Measurements from ENCODE around the gene KMO. TPM values are rescaled to one million over a fixed set of nuclear protein-coding genes. Genes with fewer than 3 reads are reported as not detected.

KMO gene
- total and polyA plus RNA-seq, 4 donors, result 10.2 to 37.3 (median 19.6) TPM

DNA sequence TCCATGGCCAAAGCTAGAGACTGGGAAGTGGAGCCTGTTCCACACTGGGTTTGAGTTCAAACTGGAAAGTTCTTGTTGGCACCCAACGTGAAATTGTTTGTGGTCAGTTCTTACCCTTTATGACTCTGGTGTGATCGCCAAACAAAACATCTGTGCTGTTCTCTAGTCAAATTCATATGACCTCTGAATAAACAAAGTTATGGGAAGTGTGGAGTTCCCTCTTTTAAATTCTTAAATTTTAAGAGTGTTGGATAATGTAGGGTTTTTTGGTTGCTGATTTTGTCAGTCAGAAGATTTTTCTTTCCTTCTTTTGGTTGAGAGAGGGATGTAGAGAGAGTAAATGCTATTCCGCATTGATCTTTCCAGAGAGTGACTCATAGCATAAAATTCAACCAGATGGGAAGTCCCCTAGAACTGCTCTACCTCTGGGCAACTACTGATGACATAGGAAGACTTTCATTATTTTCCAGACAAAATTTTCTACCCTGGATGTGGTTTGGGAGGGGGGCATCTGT lies 71.6 kb downstream of the KMO start:
- 72% methylated on average over 3 of the region's 3 CpGs for WGBS
- Histone ChIP-seq H3K9ac (ENCODE audit: low read depth in 1 of 2, low read length in 2 of 2) (no peak overlapping the region), H3K4me1 (ENCODE audit: control insufficient read depth in 4 of 4, insufficient read depth in 4 of 4, low read length in 3 of 4) (no peaks in the 10 kb centered on the region), H3K27me3 (ENCODE audit: control insufficient read depth in 4 of 4, insufficient read depth in 4 of 4, low read length in 3 of 4) (no peaks in the 10 kb centered on the region), H3K27ac (ENCODE audit: low read depth in 1 of 2, low read length in 2 of 2) (no peak overlapping the region), H3K4me3 (ENCODE audit: low read depth in 1 of 3, low read length in 3 of 3) (no peak overlapping the region), H3K9me3 (ENCODE audit: control insufficient read depth in 4 of 4, low read length in 3 of 4) (no peaks in the 10 kb centered on the region), H3K36me3 (ENCODE audit: control insufficient read depth in 4 of 4, insufficient read depth in 3 of 4, low read depth in 1 of 4, low read length in 3 of 4) (peaks cover 0 to 8% (median 0%) of the 10 kb centered on the region in 4 donors)
- no peak for DNase-seq (ENCODE audit: low spot score)
- TF ChIP-seq FOXA2 (IDR thresholded peaks at IDR 0.05) (no peak), RAD21 (IDR thresholded peaks at IDR 0.05) (no peak), HNF4A (conservative IDR thresholded peaks at IDR 0.05) (no peak), YY1 (IDR thresholded peaks at IDR 0.05) (no peak), GABPA (IDR thresholded peaks at IDR 0.05 in 1 of 2, conservative IDR thresholded peaks at IDR 0.05 in 1 of 2) (no peak), TAF1 (conservative IDR thresholded peaks at IDR 0.05) (no peak), NR2F2 (IDR thresholded peaks at IDR 0.05) (no peak), SP1 (IDR thresholded peaks at IDR 0.05) (no peak), JUND (IDR thresholded peaks at IDR 0.05) (no peak)
- TF ChIP-seq, protein P1, sequence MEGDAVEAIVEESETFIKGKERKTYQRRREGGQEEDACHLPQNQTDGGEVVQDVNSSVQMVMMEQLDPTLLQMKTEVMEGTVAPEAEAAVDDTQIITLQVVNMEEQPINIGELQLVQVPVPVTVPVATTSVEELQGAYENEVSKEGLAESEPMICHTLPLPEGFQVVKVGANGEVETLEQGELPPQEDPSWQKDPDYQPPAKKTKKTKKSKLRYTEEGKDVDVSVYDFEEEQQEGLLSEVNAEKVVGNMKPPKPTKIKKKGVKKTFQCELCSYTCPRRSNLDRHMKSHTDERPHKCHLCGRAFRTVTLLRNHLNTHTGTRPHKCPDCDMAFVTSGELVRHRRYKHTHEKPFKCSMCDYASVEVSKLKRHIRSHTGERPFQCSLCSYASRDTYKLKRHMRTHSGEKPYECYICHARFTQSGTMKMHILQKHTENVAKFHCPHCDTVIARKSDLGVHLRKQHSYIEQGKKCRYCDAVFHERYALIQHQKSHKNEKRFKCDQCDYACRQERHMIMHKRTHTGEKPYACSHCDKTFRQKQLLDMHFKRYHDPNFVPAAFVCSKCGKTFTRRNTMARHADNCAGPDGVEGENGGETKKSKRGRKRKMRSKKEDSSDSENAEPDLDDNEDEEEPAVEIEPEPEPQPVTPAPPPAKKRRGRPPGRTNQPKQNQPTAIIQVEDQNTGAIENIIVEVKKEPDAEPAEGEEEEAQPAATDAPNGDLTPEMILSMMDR (IDR thresholded peaks at IDR 0.05; ENCODE audit: low read depth, low read length, missing input control), result no peak
- TF ChIP-seq, protein P2, sequence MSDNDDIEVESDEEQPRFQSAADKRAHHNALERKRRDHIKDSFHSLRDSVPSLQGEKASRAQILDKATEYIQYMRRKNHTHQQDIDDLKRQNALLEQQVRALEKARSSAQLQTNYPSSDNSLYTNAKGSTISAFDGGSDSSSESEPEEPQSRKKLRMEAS (IDR thresholded peaks at IDR 0.05), result no peak
- TF ChIP-seq, protein P3, sequence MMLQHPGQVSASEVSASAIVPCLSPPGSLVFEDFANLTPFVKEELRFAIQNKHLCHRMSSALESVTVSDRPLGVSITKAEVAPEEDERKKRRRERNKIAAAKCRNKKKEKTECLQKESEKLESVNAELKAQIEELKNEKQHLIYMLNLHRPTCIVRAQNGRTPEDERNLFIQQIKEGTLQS (IDR thresholded peaks at IDR 0.05), result no peak
- TF ChIP-seq, protein P4, sequence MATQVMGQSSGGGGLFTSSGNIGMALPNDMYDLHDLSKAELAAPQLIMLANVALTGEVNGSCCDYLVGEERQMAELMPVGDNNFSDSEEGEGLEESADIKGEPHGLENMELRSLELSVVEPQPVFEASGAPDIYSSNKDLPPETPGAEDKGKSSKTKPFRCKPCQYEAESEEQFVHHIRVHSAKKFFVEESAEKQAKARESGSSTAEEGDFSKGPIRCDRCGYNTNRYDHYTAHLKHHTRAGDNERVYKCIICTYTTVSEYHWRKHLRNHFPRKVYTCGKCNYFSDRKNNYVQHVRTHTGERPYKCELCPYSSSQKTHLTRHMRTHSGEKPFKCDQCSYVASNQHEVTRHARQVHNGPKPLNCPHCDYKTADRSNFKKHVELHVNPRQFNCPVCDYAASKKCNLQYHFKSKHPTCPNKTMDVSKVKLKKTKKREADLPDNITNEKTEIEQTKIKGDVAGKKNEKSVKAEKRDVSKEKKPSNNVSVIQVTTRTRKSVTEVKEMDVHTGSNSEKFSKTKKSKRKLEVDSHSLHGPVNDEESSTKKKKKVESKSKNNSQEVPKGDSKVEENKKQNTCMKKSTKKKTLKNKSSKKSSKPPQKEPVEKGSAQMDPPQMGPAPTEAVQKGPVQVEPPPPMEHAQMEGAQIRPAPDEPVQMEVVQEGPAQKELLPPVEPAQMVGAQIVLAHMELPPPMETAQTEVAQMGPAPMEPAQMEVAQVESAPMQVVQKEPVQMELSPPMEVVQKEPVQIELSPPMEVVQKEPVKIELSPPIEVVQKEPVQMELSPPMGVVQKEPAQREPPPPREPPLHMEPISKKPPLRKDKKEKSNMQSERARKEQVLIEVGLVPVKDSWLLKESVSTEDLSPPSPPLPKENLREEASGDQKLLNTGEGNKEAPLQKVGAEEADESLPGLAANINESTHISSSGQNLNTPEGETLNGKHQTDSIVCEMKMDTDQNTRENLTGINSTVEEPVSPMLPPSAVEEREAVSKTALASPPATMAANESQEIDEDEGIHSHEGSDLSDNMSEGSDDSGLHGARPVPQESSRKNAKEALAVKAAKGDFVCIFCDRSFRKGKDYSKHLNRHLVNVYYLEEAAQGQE (IDR thresholded peaks at IDR 0.05), result no peak

DNA sequence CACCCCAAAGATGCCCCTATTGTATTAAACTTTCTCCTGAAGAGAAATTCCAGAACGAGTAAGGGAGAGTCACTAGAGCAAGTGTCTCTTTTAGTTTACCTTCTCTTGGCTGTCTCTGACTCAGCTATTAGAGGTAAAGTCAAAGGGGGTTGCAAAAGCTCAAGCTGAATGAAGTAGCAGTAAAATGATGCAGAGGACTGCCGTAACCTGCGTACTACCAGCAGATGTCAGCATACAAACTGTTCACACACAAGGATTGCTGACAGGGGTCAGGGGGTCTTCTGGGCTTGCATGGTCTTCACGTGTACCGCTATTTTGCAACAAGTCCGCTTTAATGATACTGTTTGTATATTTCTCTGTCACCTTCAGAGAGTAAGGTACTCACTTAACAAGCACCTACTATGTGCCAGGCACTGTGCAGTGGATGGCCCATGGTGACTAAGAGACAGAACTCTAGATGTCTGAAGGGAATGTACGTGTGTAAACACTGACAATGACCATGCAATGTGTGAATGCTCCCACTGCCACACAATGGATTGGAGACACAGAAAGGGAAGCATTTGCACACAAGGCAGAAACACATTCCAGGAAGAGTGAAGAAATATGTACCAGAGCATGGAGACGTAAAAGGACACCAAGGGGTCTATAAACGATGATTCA lies 73.1 kb downstream of the KMO start:
- H3K27ac ChIP-seq (ENCODE audit: low read depth in 1 of 2, low read length in 2 of 2), result no peak overlapping the region
- TF ChIP-seq TAF1 (conservative IDR thresholded peaks at IDR 0.05) (no peak), RAD21 (IDR thresholded peaks at IDR 0.05) (peak in 1 of 2 donors; percentile 60), EGR1 (IDR thresholded peaks at IDR 0.05; ENCODE audit: low read depth in 2 of 2) (no peak)
- TF ChIP-seq, protein P3 (IDR thresholded peaks at IDR 0.05), result no peak
- TF ChIP-seq, protein P5, sequence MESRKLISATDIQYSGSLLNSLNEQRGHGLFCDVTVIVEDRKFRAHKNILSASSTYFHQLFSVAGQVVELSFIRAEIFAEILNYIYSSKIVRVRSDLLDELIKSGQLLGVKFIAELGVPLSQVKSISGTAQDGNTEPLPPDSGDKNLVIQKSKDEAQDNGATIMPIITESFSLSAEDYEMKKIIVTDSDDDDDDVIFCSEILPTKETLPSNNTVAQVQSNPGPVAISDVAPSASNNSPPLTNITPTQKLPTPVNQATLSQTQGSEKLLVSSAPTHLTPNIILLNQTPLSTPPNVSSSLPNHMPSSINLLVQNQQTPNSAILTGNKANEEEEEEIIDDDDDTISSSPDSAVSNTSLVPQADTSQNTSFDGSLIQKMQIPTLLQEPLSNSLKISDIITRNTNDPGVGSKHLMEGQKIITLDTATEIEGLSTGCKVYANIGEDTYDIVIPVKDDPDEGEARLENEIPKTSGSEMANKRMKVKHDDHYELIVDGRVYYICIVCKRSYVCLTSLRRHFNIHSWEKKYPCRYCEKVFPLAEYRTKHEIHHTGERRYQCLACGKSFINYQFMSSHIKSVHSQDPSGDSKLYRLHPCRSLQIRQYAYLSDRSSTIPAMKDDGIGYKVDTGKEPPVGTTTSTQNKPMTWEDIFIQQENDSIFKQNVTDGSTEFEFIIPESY (IDR thresholded peaks at IDR 0.05), result no peak
- TF ChIP-seq, protein P1 (IDR thresholded peaks at IDR 0.05; ENCODE audit: low read depth, low read length, missing input control), result peak; percentile 17
- H3K27me3 ChIP-seq (ENCODE audit: control insufficient read depth in 4 of 4, insufficient read depth in 4 of 4, low read length in 3 of 4), result no peaks in the 10 kb centered on the region
- no peaks in the 10 kb centered on the region for H3K9me3 ChIP-seq (ENCODE audit: control insufficient read depth in 4 of 4, low read length in 3 of 4)
- H3K4me1 ChIP-seq (ENCODE audit: control insufficient read depth in 4 of 4, insufficient read depth in 4 of 4, low read length in 3 of 4), result peaks cover 2 to 10% (median 8%) of the 10 kb centered on the region in 4 donors
- WGBS, result 81% methylated on average over 9 of the region's 9 CpGs
- H3K36me3 ChIP-seq (ENCODE audit: control insufficient read depth in 4 of 4, insufficient read depth in 3 of 4, low read depth in 1 of 4, low read length in 3 of 4), result peaks cover 0 to 8% (median 0%) of the 10 kb centered on the region in 4 donors
- no peak overlapping the region for H3K9ac ChIP-seq (ENCODE audit: low read depth in 1 of 2, low read length in 2 of 2)
- no peak for DNase-seq (ENCODE audit: low spot score)
- no peak overlapping the region for H3K4me3 ChIP-seq (ENCODE audit: low read depth in 1 of 3, low read length in 3 of 3)
